IMR-90 (cell line): ENCODE data around the gene LSMEM2. TPM values are rescaled to one million over a fixed set of nuclear protein-coding genes. Genes with fewer than 3 reads are reported as not detected.

Experiments
- ATAC-seq: fragments of 200-7000 bp; cut with Tn5 transposase; 2 replicates; pipeline ENCODE4 v1.9.1; 2020; ENCODE audit warnings: low read depth, mild to moderate bottlenecking, moderate library complexity
- BruUV-seq: library from RNA; stranded (reverse); fragments of 400-500 nt; replicated peaks from 2 replicates; lab custom pipeline; 2021; lab: Mats Ljungman, UMichigan
- CTCF ChIA-PET: fragments of 300-600 bp; formaldehyde crosslinking; extraction: SDS; loops from one replicate; lab custom pipeline; 2021; ENCODE audit warnings: antibody characterized with exemption; lab: Yijun Ruan, JAX
- POLR2A ChIA-PET: fragments of 300-600 bp; sonication (Branson Sonifier 250); formaldehyde crosslinking; loops from one replicate; lab custom pipeline; 2022; ENCODE audit warnings: antibody characterized with exemption; ENCODE audit not compliant: unreplicated experiment; lab: Charles Lee
- DNase-seq: peaks from one replicate; pipeline ENCODE4 v3.0.0; 2013
- H2AFZ ChIP-seq: replicated peaks from 2 replicates; pipeline ENCODE3; 2013; ENCODE audit warnings: low read length, mild to moderate bottlenecking; ENCODE audit not compliant: poor library complexity
- H2AK5ac ChIP-seq: 2 replicates; pipeline ENCODE4 v1.6.1; 2013; ENCODE audit warnings: low read depth, low read length, inconsistent platforms
- H2AK9ac ChIP-seq: replicated peaks from 2 replicates; pipeline ENCODE3; 2013; ENCODE audit warnings: mild to moderate bottlenecking, low read depth, low read length, moderate library complexity; ENCODE audit not compliant: poor library complexity
- H2BK120ac ChIP-seq: 2 replicates; pipeline ENCODE4 v1.6.1; 2013; ENCODE audit warnings: low read depth, low read length, inconsistent platforms
- H2BK15ac ChIP-seq: 3 replicates; pipeline ENCODE4 v1.6.1; 2013; ENCODE audit warnings: low read depth, low read length, inconsistent platforms
- H2BK20ac ChIP-seq: 2 replicates; pipeline ENCODE4 v1.6.1; 2013; ENCODE audit warnings: low read depth, mild to moderate bottlenecking, inconsistent platforms, low read length, moderate library complexity
- H2BK5ac ChIP-seq: 2 replicates; pipeline ENCODE4 v1.6.1; 2013; ENCODE audit warnings: mild to moderate bottlenecking, low read depth, low read length, inconsistent platforms; ENCODE audit not compliant: poor library complexity, severe bottlenecking
- H3K14ac ChIP-seq: replicated peaks from 2 replicates; pipeline ENCODE4 v1.6.1; 2013; ENCODE audit warnings: low read depth, low read length, inconsistent platforms
- H3K18ac ChIP-seq: 2 replicates; pipeline ENCODE4 v1.6.1; 2013; ENCODE audit warnings: low read depth, low read length, control low read depth
- H3K23ac ChIP-seq: 2 replicates; pipeline ENCODE4 v1.6.1; 2013; ENCODE audit warnings: low read depth, low read length, inconsistent platforms
- H3K27ac ChIP-seq: 2 replicates; pipeline ENCODE4 v1.5.1; 2013; ENCODE audit warnings: mild to moderate bottlenecking, control low read depth, low read length; ENCODE audit not compliant: insufficient read depth
- H3K27me3 ChIP-seq: 2 replicates; pipeline ENCODE4 v1.6.1; 2013; ENCODE audit warnings: low read length; ENCODE audit not compliant: control insufficient read depth, insufficient read depth
- H3K36me3 ChIP-seq: 2 replicates; pipeline ENCODE4 v1.6.1; 2013; ENCODE audit warnings: low read length, mixed read lengths; ENCODE audit not compliant: control insufficient read depth, insufficient read depth
- H3K4ac ChIP-seq: 2 replicates; pipeline ENCODE4 v1.6.1; 2013; ENCODE audit warnings: low read depth, low read length, inconsistent platforms
- H3K4me1 ChIP-seq: 2 replicates; pipeline ENCODE4 v1.6.1; 2013; ENCODE audit warnings: low read length, mixed read lengths; ENCODE audit not compliant: control insufficient read depth, insufficient read depth
- H3K4me2 ChIP-seq: 2 replicates; pipeline ENCODE4 v1.6.1; 2013; ENCODE audit warnings: low read depth, mild to moderate bottlenecking, control low read depth, low read length, moderate library complexity
- H3K4me3 ChIP-seq: 2 replicates; pipeline ENCODE4 v1.5.1; 2013; ENCODE audit warnings: low read depth, mild to moderate bottlenecking, control low read depth, low read length, moderate library complexity; ENCODE audit not compliant: insufficient read depth
- H3K56ac ChIP-seq: 2 replicates; pipeline ENCODE4 v1.6.1; 2013; ENCODE audit warnings: low read length, inconsistent platforms; ENCODE audit not compliant: insufficient read depth; ENCODE audit errors: extremely low read depth
- H3K79me1 ChIP-seq, 2 experiments: 2 replicates each; pipeline ENCODE4 v1.6.1; 2013; ENCODE audit warnings: low read length in 2 of 2, inconsistent platforms in 1 of 2, low read depth in 1 of 2
- H3K9ac ChIP-seq: 2 replicates; pipeline ENCODE4 v1.6.1; 2013; ENCODE audit warnings: low read depth, low read length, control low read depth
- H3K9me1 ChIP-seq: 2 replicates; pipeline ENCODE4 v1.6.1; 2013; ENCODE audit warnings: low read length, inconsistent platforms; ENCODE audit not compliant: insufficient read depth
- H3K9me3 ChIP-seq: 2 replicates; pipeline ENCODE4 v1.6.1; 2013; ENCODE audit warnings: low read length; ENCODE audit not compliant: control insufficient read depth, insufficient read depth
- H4K20me1 ChIP-seq: 2 replicates; pipeline ENCODE4 v1.6.1; 2013; ENCODE audit warnings: low read length, inconsistent platforms; ENCODE audit not compliant: insufficient read depth
- H4K5ac ChIP-seq: 2 replicates; pipeline ENCODE4 v1.6.1; 2013; ENCODE audit warnings: mild to moderate bottlenecking, low read depth, low read length, control low read depth
- H4K8ac ChIP-seq, 2 experiments: 2 replicates each; pipeline ENCODE4 v1.6.1; 2013; ENCODE audit warnings: low read depth in 2 of 2, low read length in 2 of 2, control low read depth in 1 of 2, inconsistent platforms in 1 of 2
- H4K91ac ChIP-seq: 2 replicates; pipeline ENCODE4 v1.6.1; 2013; ENCODE audit warnings: low read depth, low read length, inconsistent platforms; ENCODE audit not compliant: insufficient read depth
- BHLHE40 ChIP-seq: fragments of 150-350 bp; IDR thresholded peaks from 2 replicates; pipeline ENCODE4 v1.6.1; 2016; ENCODE audit warnings: mild to moderate bottlenecking, low read depth, low read length
- CEBPB ChIP-seq: IDR thresholded peaks from 2 replicates; pipeline ENCODE4 v1.6.1; 2012; ENCODE audit warnings: low read depth, low read length, improper control_type of control experiment
- CHD1 ChIP-seq: IDR thresholded peaks from 2 replicates; pipeline ENCODE4 v1.6.1; 2012; ENCODE audit warnings: low read depth, low read length, improper control_type of control experiment
- FOS ChIP-seq: fragments of 150-350 bp; IDR thresholded peaks from 2 replicates; pipeline ENCODE4 v1.6.1; 2016; ENCODE audit warnings: low read depth, low read length
- MAFK ChIP-seq: IDR thresholded peaks from 2 replicates; pipeline ENCODE4 v1.6.1; 2012; ENCODE audit warnings: low read depth, low read length, improper control_type of control experiment
- MAZ ChIP-seq: IDR thresholded peaks from 2 replicates; pipeline ENCODE4 v1.6.1; 2012; ENCODE audit warnings: low read depth, mild to moderate bottlenecking, low read length, improper control_type of control experiment, moderate library complexity, borderline replicate concordance
- MXI1 ChIP-seq: IDR thresholded peaks from 2 replicates; pipeline ENCODE4 v1.6.1; 2012; ENCODE audit warnings: low read depth, mild to moderate bottlenecking, low read length, moderate library complexity, borderline replicate concordance
- NFE2L2 ChIP-seq: fragments of 150-350 bp; IDR thresholded peaks from 2 replicates; pipeline ENCODE4 v1.6.1; 2016; ENCODE audit warnings: low read depth, mild to moderate bottlenecking, low read length
- POLR2A ChIP-seq: IDR thresholded peaks from 2 replicates; pipeline ENCODE4 v1.6.1; 2012; ENCODE audit warnings: mild to moderate bottlenecking, low read depth, low read length
- RAD21 ChIP-seq: IDR thresholded peaks from 2 replicates; pipeline ENCODE4 v1.6.1; 2012; ENCODE audit warnings: low read length, improper control_type of control experiment
- RCOR1 ChIP-seq: IDR thresholded peaks from 2 replicates; pipeline ENCODE4 v1.6.1; 2012; ENCODE audit warnings: mild to moderate bottlenecking, low read length, improper control_type of control experiment; ENCODE audit not compliant: insufficient replicate concordance
- RFX5 ChIP-seq: IDR thresholded peaks from 2 replicates; pipeline ENCODE4 v1.8.0; 2012; ENCODE audit warnings: low read depth, mild to moderate bottlenecking, low read length, moderate library complexity
- SMC3 ChIP-seq: fragments of 150-350 bp; IDR thresholded peaks from 2 replicates; pipeline ENCODE4 v1.6.1; 2016; ENCODE audit warnings: low read depth, mild to moderate bottlenecking, antibody characterized with exemption, low read length, moderate library complexity
- USF2 ChIP-seq: fragments of 150-350 bp; IDR thresholded peaks from 2 replicates; pipeline ENCODE4 v1.6.1; 2017; ENCODE audit warnings: mild to moderate bottlenecking, antibody characterized with exemption, low read length, low read depth
- whole genome bisulfite sequencing, 2 experiments: methylation state at CpG; one replicate each; pipeline versions ENCODE4 v1.1.5 to v1.1.7; 2013; ENCODE audit warnings: missing lambda C conversion rate in 2 of 2; ENCODE audit not compliant: insufficient read length in 1 of 2; ENCODE audit errors: extremely low coverage in 2 of 2; 5-methylcytosine and 5-hydroxymethylcytosine counted together
- dilution Hi-C: fragments of 300-500 bp; cut with HindIII; formaldehyde crosslinking; loops from one replicate; pipeline ENCODE4 v1.14.3; 2018; ENCODE audit warnings: low sequenced_read_pairs; ENCODE audit not compliant: unreplicated experiment
- in situ Hi-C: fragments of 300-500 bp; cut with MboI; formaldehyde crosslinking; loops from 3 replicates; pipeline ENCODE4 v1.14.3; 2019; ENCODE audit warnings: low sequenced_read_pairs, inconsistent platforms, mixed read lengths
- intact Hi-C: fragments of 100-400 bp; cut with micrococcal nuclease; formaldehyde crosslinking; loops from 2 replicates; pipeline ENCODE4 v1.10.0; 2022
- polyA plus RNA-seq, 3 experiments: library from polyadenylated mRNA; depleted of rRNA; stranded (reverse); fragments of >200 nt; gene quantifications; 2 replicates each; pipeline ENCODE4 v1.2.3, GENCODE V29; 2012; ENCODE audit warnings: low replicate concordance in 1 of 3
- total RNA-seq: library from RNA; depleted of rRNA; stranded (reverse); fragments of >200 nt; gene quantifications from 2 replicates; pipeline ENCODE4 v1.2.3, GENCODE V29; 2012
- TF ChIP-seq, protein P1 (sequence below): conservative IDR thresholded peaks from 2 replicates; pipeline ENCODE4 v1.5.1; 2012; ENCODE audit warnings: mild to moderate bottlenecking, low read depth, low read length, improper control_type of control experiment
- TF ChIP-seq, protein P2 (sequence below): fragments of 150-350 bp; IDR thresholded peaks from 2 replicates; pipeline ENCODE4 v1.6.1; 2016; ENCODE audit warnings: low read depth, mild to moderate bottlenecking, low read length, moderate library complexity, borderline replicate concordance

Gene LSMEM2
- total and polyA plus RNA-seq, 2 of the 4 experiments (the other 2 are of a cell fraction), result under 0.01 TPM; not detected in 1

DNA sequence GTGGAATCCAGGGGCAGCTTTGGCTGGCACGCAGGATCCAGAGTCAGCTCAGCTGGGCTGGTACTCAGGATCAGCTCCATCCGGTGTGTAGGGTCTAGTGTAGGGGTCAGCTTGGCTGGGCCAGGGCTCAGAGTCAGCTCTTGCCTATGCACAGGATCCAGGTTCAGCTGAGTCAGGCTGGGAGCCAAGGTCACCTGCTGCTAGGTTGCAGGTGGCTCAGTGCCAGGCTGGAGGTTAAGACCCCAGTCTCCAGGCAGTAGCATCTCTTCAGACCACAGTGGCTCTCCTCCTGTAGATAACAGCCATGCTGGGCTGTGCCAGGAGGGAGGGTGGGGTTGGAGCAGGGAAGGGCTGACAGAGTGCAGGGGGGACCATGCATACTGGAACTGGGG lies 18.5 kb downstream of the LSMEM2 start:
- H2AK9ac ChIP-seq, result peak overlapping the region; percentile 26
- ATAC-seq, result no peak
- intact Hi-C loops, result no loop called here

More for the DNA sequence above, 18.5 kb downstream of the LSMEM2 start:
- dilution Hi-C loops, result no loop called here
- Histone ChIP-seq H4K91ac (no peak overlapping the region), H3K36me3 (no peaks in the 10 kb centered on the region), H2BK15ac (no peak overlapping the region), H3K9ac (no peak overlapping the region), H2AK5ac (no peak overlapping the region), H3K27ac (no peak overlapping the region), H3K4me1 (peaks cover 17% of the 10 kb centered on the region), H3K79me1 (peaks cover 13 to 31% of the 10 kb centered on the region in 2 experiments; a peak in 3 of 4 replicates), H2BK5ac (no peak overlapping the region), H3K4ac (no peak overlapping the region; the same call in 1 of the 2 replicates), H3K4me3 (no peak overlapping the region), H3K9me1 (peaks cover 17% of the 10 kb centered on the region), H3K9me3 (no peaks in the 10 kb centered on the region), H3K4me2 (no peak overlapping the region), H4K20me1 (no peaks in the 10 kb centered on the region), H2BK120ac (no peak overlapping the region), H4K8ac (no peak overlapping the region), H3K14ac (no peak overlapping the region), H3K27me3 (no peaks in the 10 kb centered on the region), H2BK20ac (no peak overlapping the region), H2AFZ (no peak overlapping the region), H3K23ac (no peak overlapping the region), H4K5ac (no peak overlapping the region), H3K56ac (no peak overlapping the region), H3K18ac (no peak overlapping the region)
- no peak for TF ChIP-seq NFE2L2
- no peak for TF ChIP-seq SMC3
- TF ChIP-seq POLR2A, result no peak
- TF ChIP-seq, protein P1, sequence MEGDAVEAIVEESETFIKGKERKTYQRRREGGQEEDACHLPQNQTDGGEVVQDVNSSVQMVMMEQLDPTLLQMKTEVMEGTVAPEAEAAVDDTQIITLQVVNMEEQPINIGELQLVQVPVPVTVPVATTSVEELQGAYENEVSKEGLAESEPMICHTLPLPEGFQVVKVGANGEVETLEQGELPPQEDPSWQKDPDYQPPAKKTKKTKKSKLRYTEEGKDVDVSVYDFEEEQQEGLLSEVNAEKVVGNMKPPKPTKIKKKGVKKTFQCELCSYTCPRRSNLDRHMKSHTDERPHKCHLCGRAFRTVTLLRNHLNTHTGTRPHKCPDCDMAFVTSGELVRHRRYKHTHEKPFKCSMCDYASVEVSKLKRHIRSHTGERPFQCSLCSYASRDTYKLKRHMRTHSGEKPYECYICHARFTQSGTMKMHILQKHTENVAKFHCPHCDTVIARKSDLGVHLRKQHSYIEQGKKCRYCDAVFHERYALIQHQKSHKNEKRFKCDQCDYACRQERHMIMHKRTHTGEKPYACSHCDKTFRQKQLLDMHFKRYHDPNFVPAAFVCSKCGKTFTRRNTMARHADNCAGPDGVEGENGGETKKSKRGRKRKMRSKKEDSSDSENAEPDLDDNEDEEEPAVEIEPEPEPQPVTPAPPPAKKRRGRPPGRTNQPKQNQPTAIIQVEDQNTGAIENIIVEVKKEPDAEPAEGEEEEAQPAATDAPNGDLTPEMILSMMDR, result no peak
- no peak for TF ChIP-seq RAD21
- no peak for TF ChIP-seq RFX5
- no peak for TF ChIP-seq CHD1
- no peak for TF ChIP-seq MAFK
- TF ChIP-seq CEBPB, result no peak
- TF ChIP-seq FOS, result no peak
- TF ChIP-seq, protein P2, sequence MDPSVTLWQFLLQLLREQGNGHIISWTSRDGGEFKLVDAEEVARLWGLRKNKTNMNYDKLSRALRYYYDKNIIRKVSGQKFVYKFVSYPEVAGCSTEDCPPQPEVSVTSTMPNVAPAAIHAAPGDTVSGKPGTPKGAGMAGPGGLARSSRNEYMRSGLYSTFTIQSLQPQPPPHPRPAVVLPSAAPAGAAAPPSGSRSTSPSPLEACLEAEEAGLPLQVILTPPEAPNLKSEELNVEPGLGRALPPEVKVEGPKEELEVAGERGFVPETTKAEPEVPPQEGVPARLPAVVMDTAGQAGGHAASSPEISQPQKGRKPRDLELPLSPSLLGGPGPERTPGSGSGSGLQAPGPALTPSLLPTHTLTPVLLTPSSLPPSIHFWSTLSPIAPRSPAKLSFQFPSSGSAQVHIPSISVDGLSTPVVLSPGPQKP, result no peak
- no peak for TF ChIP-seq RCOR1
- no peak for TF ChIP-seq MXI1
- no peak for TF ChIP-seq BHLHE40
- TF ChIP-seq MAZ, result no peak
- TF ChIP-seq USF2, result no peak
- in situ Hi-C loops, result no loop called here
- CTCF ChIA-PET, result no interaction called here
- BruUV-seq, result no TSS peak
- WGBS, 2 experiments, result 85% methylated on average over 2 of the region's 2 CpGs; no CpG with 5 or more reads in 1 of the 2 experiments
- DNase-seq, result no peak
- POLR2A ChIA-PET, result no interaction called here
